Stromal cell of bone marrow (primary cell): ENCODE results near the gene GRIN2D.
A peak's percentile ranks its signal among the peaks of the same experiment; 100 is the strongest.

Experiments used
- DNase-seq: peaks from one replicate; pipeline ENCODE4 v3.0.0-alpha.2; 2012; ENCODE audit warnings: low read depth

The GRIN2D gene

DNA sequence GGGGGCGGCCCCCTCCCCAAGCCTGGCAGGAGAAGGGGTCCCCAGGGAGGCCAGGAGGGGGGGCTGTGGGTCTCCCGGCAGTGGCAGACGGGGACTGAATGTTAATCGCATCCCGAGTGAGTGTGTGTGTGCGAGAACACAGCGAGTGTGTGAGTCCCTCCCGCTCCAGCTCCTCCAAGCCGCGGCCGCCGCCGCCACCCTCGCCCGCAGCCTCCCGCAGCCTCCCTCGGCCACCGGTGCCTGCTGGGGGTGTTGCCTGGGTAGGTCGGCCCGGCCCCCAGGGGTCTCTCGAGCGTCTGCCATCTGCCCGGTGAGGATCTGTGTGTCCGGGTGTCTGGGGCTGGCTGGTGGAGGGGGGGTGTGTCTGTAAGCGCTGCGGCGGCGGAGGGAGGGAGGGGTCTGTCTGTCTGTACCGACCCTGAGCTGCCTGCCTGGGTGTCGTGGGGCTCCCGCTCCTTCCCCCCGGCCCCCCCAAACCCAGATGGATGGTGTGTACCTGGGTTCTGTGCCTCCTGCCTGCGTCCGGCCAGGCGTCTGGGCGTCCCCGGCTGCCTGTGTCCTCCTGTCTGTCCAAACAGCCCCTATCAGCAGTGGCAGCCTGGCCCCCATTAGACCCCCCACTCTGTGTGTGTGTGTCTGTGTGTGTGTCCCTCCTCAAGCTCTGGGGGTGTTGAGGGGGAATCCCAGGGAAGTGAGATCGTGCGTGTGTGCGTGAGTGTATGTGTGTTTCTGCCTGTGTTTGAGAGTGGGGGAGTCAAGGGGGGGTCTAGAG, at the start of gene GRIN2D:
Gene GRIN2D, plus strand, starts transcription at position 110 of the 772 bp plus-strand sequence. CDS start 4,725 bp downstream, outside the sequence.
- DNase-seq, result no peak

GRCh38 chr19:48344892-48345291, 48.6 kb upstream of the GRIN2D start:
- no peak for DNase-seq

DNA sequence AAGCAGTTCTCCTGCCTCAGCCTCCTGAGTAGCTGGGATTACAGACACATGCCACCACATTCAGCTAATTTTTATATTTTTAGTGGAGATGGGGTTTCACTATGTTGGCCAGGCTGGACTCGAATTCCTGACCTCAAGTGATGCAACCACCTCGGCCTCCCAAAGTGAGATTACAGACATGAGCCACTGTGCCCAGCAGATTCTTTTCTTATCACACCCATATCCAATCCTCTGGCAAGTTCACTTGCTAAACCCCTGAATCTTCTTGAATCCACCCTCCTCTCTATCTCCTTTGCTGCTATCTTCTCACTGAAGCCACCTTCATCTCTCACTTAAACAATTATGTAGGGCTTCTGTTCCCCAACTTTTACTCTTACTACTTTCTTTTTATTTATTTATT, 47.3 kb upstream of the GRIN2D start:
- DNase-seq, result no peak

DNA sequence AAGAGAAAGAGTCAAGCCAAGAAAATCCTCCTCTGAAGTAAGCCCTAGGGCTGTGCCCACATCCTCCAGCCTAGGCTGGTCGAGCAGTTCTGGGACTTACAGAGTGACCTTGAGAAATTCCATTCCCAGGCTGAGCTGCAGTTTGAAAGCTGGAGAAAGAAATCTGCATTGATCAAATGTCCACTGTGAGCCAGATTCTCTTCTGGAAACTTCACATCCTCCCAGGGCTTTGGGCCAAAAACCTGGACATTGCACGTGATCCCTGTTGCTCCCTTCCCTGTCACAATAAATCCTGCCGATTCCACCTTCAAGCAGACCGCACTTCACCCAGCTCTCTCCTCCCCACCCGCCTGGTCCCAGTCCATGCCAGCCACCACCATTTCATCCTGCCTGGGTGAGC, 45.4 kb upstream of the GRIN2D start:
- DNase-seq, result no peak

DNA sequence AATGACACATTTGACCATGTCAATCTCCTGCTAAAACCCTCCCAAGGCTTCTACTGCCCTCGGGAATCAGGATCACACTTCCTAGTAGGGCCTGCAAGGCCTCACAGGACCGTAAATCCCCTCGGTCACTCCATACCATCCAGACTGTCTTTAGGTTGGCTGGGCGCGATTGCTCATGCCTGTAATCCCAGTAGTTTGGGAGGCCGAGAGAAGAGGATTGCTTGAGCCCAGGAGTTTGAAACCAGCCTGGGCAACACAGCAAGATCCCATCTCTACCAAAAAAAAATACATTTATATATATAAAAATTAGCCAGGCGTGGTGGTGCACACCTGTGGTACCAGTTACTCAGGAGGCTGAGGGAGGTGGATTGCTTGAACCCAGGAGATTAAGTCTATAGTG, 44.7 kb upstream of the GRIN2D start:
- DNase-seq, result no peak

- DNase-seq, result no peak
Observed at GRCh38 chr19:48350856-48351255, 42.6 kb upstream of the GRIN2D start.

- DNase-seq, result no peak
Observed at GRCh38 chr19:48351341-48351752, 42.1 kb upstream of the GRIN2D start.

GRCh38 chr19:48353677-48354076, 39.8 kb upstream of the GRIN2D start:
- no peak for DNase-seq

GRCh38 chr19:48354332-48354992, 39.0 kb upstream of the GRIN2D start:
- no peak for DNase-seq

DNA sequence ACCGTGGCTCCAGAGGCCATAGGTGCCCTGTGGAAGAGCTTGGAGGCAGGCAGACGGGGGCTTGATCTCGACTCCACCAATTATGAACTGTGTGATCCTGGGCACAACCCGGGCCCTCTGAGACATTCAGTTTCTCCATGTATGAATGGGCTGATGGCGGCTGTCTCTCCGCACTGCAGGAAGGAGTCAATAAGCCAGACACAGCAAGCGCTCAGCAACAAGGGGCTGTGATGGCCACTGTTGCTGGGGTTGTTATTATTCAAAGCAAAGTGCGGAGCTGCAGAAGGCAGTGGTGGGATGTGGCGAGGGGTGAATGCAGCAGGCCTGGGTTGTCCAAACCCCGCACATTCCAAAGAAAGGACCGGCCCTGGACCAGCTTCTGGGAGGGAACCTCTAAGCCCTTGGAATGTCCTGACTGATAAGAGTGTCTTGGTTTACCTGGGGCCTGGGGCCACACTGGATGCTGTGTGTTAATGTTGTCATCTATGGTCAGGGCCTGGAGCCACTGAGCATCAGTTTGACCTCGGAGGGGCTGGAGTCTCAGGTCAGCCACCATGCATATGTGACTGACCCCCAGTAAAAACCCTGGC, 38.0 kb upstream of the GRIN2D start:
- no peak for DNase-seq

- DNase-seq, result no peak
Observed at GRCh38 chr19:48359123-48359522, 34.3 kb upstream of the GRIN2D start.

DNA sequence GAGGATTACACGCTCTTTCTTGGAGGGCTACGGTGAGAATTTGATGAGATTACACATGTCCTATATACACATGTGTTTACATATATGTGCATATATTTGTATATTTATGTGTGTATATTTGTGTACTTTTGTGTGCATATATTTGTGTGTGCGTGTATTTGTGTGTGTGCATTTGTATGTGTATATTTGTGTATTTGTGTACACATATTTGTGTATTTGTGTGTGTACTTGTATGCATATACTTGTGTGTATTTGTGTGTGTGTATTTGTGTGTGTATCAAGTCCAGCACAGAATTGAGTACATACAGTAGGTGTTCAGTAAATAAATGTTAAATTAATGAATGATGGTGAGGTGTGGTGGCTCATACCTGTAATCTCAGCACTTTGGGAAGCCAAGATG, 31.6 kb upstream of the GRIN2D start:
- DNase-seq, result no peak

DNA sequence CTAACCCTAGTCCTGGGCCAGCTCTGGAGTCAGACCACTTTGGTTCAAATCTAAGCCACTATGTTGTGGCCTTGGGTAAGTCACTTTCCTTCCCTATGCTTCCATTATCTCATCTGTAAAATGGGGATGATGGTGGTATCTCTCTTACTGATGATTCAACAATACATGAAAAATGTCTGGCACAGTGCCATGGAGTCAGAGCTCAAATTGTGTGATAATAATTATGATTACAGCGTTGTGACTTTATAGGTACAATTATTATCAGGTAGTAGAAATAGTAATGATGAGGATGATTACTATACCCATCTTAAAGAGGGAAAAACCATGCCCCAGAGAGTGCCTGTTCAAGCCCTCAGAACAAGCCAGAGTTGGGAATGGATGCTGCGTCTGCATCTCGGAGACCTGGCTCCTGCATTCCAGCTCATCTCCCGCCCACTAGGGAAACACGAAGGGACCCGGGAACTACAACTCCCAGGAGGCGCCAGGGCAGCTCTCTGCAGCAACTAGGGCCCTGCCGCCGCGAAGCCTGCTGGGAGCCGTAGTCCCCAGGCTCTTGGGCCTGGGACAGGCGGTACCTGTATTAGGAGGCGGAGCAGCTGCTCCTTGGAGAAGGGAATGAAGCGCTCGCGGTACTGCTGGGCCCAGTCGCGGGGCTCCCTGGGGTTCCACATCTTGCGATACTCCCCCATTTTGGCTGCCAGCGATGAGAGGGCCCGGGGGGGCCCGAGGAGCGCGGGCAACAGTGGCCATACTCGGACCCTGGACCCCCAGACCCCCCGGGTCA, 30.6 kb upstream of the GRIN2D start:
- DNase-seq, result peak; percentile 92

GRCh38 chr19:48363500-48363809, 30.0 kb upstream of the GRIN2D start:
- DNase-seq, result no peak

GRCh38 chr19:48363810-48364597, 29.5 kb upstream of the GRIN2D start, which contains the start of the genes SYNGR4 and TMEM143:
SYNGR4 (plus strand) TSS chr19:48364367; CDS start chr19:48365843, 1,476 bp downstream.
TMEM143 (minus strand) TSS chr19:48363940; CDS start chr19:48363920, 20 bp downstream.
- peak; percentile 99 for DNase-seq

DNA sequence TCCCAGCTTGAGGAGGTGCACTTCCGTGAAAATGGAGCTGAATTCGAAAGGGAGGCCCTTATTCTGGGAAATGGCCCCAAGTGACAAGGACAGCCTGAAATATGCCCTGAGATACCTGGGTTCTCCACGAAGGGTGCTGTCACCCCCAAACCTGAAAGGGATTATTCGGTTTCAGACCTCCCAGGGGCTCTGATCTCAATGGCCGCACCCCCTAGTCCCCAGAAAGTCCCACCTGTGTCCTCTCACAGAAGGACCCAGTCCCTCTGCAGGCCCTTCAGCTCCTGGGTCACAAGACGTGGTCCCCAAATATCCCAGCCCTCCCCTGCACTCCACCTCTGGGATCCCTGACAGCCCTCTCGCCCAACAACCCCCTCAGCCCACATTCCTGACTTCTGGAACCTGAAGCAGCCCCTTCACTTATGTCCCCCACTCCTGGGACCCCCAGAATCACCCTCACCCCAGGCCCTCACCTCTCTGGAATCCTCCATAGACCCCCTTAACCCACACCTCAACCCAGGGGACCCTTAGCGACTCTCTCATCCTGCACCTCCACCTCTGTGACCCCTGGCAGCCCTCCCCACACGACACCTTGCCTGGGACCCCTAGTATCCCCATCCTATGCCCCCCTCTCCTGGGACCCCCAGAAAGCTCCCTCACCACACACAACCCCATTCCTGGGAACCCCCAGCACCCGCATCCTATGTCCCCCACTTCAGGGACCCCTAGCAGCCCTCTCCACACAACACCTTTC, 28.7 kb upstream of the GRIN2D start:
- no peak for DNase-seq

GRCh38 chr19:48365602-48366001, 27.9 kb upstream of the GRIN2D start:
- no peak for DNase-seq

- no peak for DNase-seq
Observed at GRCh38 chr19:48367855-48368254, 25.6 kb upstream of the GRIN2D start.

GRCh38 chr19:48368936-48369335, 24.5 kb upstream of the GRIN2D start:
- no peak for DNase-seq

DNA sequence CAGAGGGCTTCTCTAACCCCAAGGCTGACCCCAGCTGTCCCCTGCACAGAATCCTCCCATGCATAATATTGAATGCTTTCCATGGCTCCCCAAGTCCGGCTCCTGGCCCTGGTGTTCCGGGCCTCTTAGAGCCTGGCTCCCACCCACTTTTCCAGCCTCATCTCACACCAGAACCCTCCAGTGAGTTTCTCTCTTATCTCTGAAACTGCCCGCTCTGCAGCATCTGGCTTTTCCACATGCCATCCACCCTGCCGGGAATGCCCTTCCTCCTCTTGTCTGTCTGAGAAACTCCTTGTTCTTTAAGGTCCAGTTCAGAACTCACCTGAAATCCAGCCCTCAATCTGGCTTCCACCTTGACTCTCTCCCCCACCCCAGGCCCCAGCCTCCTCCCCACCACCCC, 22.5 kb upstream of the GRIN2D start:
- no peak for DNase-seq

- no peak for DNase-seq
Observed at GRCh38 chr19:48371367-48371766, 22.1 kb upstream of the GRIN2D start.
